GM23338 (cell line): ENCODE measurements around the gene GLI3. TPM values are rescaled to one million over a fixed set of nuclear protein-coding genes. Genes with fewer than 3 reads are reported as not detected.

Experiments
- ATAC-seq: fragments of 200-7000 bp; cut with Tn5 transposase; 3 replicates; pipeline ENCODE4 v1.9.1; 2020
- DNase-seq: peaks from one replicate; pipeline ENCODE4 v3.0.0-alpha.2; 2015; ENCODE audit warnings: low spot score
- H2AFZ ChIP-seq: fragments of 200-600 bp; sonication (generic); 2 replicates; pipeline ENCODE4 v1.8.0; 2016; ENCODE audit warnings: antibody characterized with exemption, mild to moderate bottlenecking, moderate library complexity
- H3F3A ChIP-seq: fragments of 200-600 bp; sonication (generic); replicated peaks from 2 replicates; pipeline ENCODE4 v1.8.0; 2017; ENCODE audit warnings: antibody characterized with exemption, mixed run types, low read depth
- H3K27ac ChIP-seq: fragments of 200-600 bp; sonication (generic); 2 replicates; pipeline ENCODE4 v1.6.1; 2016; ENCODE audit warnings: low read depth
- H3K27me3 ChIP-seq: fragments of 200-600 bp; sonication (generic); 2 replicates; pipeline ENCODE4 v1.8.0; 2016; ENCODE audit warnings: mild to moderate bottlenecking, mixed run types, moderate library complexity; ENCODE audit not compliant: insufficient read depth
- H3K36me3 ChIP-seq: fragments of 200-600 bp; sonication (generic); 2 replicates; pipeline ENCODE4 v1.8.0; 2016; ENCODE audit warnings: mild to moderate bottlenecking; ENCODE audit not compliant: insufficient read depth
- H3K4me1 ChIP-seq: fragments of 200-600 bp; sonication (generic); 2 replicates; pipeline ENCODE4 v1.8.0; 2016; ENCODE audit warnings: mild to moderate bottlenecking, moderate library complexity; ENCODE audit not compliant: insufficient read depth
- H3K4me2 ChIP-seq: fragments of 200-600 bp; sonication (generic); 2 replicates; pipeline ENCODE4 v1.7.1; 2017; ENCODE audit warnings: mixed run types
- H3K4me3 ChIP-seq: fragments of 200-600 bp; sonication (generic); 2 replicates; pipeline ENCODE4 v1.6.1; 2016; ENCODE audit warnings: mixed run types
- H3K79me2 ChIP-seq: fragments of 200-600 bp; sonication (generic); replicated peaks from 2 replicates; pipeline ENCODE4 v1.8.0; 2017; ENCODE audit warnings: mild to moderate bottlenecking; ENCODE audit not compliant: insufficient read depth
- H3K9me2 ChIP-seq: fragments of 200-600 bp; sonication (generic); 2 replicates; pipeline ENCODE4 v1.8.0; 2017; ENCODE audit not compliant: insufficient read depth
- H4K20me1 ChIP-seq: fragments of 200-600 bp; sonication (generic); replicated peaks from 2 replicates; pipeline ENCODE4 v1.8.0; 2017; ENCODE audit warnings: mild to moderate bottlenecking; ENCODE audit not compliant: insufficient read depth
- H3K27ac Mint-ChIP-seq: 2 replicates; pipeline ENCODE4 v1.8.0; 2020; ENCODE audit warnings: inconsistent platforms, mild to moderate bottlenecking, moderate library complexity, mixed read lengths
- H3K27me3 Mint-ChIP-seq: 3 replicates; pipeline ENCODE4 v1.8.0; 2022; ENCODE audit warnings: low read depth, mild to moderate bottlenecking, moderate library complexity, mixed read lengths, inconsistent platforms; ENCODE audit not compliant: insufficient read depth, poor library complexity
- H3K36me3 Mint-ChIP-seq: 3 replicates; pipeline ENCODE4 v1.8.0; 2021; ENCODE audit warnings: low read depth, mild to moderate bottlenecking, inconsistent platforms, moderate library complexity, mixed read lengths
- H3K4me1 Mint-ChIP-seq: 3 replicates; pipeline ENCODE4 v1.8.0; 2020; ENCODE audit warnings: mild to moderate bottlenecking, inconsistent platforms, mixed read lengths
- H3K4me3 Mint-ChIP-seq: 3 replicates; pipeline ENCODE4 v1.8.0; 2021; ENCODE audit warnings: moderate library complexity, mild to moderate bottlenecking, inconsistent platforms, mixed read lengths
- H3K9me3 Mint-ChIP-seq: 3 replicates; pipeline ENCODE4 v1.8.0; 2020; ENCODE audit warnings: moderate library complexity, mild to moderate bottlenecking, inconsistent platforms, mixed read lengths
- CREB1 ChIP-seq: fragments of 250-450 bp; sonication (Bioruptor Pico); IDR thresholded peaks from 2 replicates; pipeline ENCODE4 v1.5.0; 2020; ENCODE audit warnings: low read depth, mild to moderate bottlenecking, moderate library complexity
- EZH2 ChIP-seq: fragments of 200-600 bp; sonication (generic); IDR thresholded peaks from one replicate; pipeline ENCODE4 v1.8.0; 2017; ENCODE audit warnings: antibody characterized with exemption, mild to moderate bottlenecking, low read depth; ENCODE audit not compliant: unreplicated experiment
- NANOG ChIP-seq: IDR thresholded peaks from 2 replicates; pipeline ENCODE4 v1.6.1; 2016; ENCODE audit warnings: antibody characterized with exemption, borderline replicate concordance
- POLR2AphosphoS5 ChIP-seq: IDR thresholded peaks from 2 replicates; pipeline ENCODE4 v1.6.1; 2016; ENCODE audit warnings: antibody characterized with exemption, low read depth
- STAT1 ChIP-seq: IDR thresholded peaks from one replicate; pipeline ENCODE4 v1.6.1; 2016; ENCODE audit warnings: antibody characterized with exemption; ENCODE audit not compliant: unreplicated experiment
- polyA plus RNA-seq: library from polyadenylated mRNA; unstranded; fragments of >200 nt; fragmentation: Nextera tagmentation; extraction: Ambion mirVana; gene quantifications from 2 replicates; pipeline ENCODE4 v1.2.1, GENCODE V29; 2016
- total RNA-seq: library from RNA; depleted of rRNA; stranded (reverse); fragments of >200 nt; shearing (Covaris generic); gene quantifications from 2 replicates; pipeline ENCODE4 v1.2.3, GENCODE V29; 2014
- TF ChIP-seq, protein P1 (sequence below): IDR thresholded peaks from one replicate; pipeline ENCODE4 v1.6.1; 2018; ENCODE audit warnings: antibody characterized with exemption; ENCODE audit not compliant: unreplicated experiment
- TF ChIP-seq, protein P2 (sequence below): IDR thresholded peaks from 2 replicates; pipeline ENCODE4 v1.6.1; 2016; ENCODE audit warnings: antibody characterized with exemption
- TF ChIP-seq, protein P3 (sequence below): fragments of 250-450 bp; sonication (Bioruptor Pico); IDR thresholded peaks from 2 replicates; pipeline ENCODE4 v1.5.0; 2020; ENCODE audit warnings: mild to moderate bottlenecking, moderate library complexity

GLI3 gene
- total and polyA plus RNA-seq, 2 experiments from 2014 or later = 16.1 to 17.9 TPM

- H3K36me3 Mint-ChIP-seq = no peaks in the 10 kb centered on the region
- H3F3A ChIP-seq = no peaks in the 10 kb centered on the region
- no peaks in the 10 kb centered on the region for H3K9me3 Mint-ChIP-seq
- H3K27ac Mint-ChIP-seq = no peak overlapping the region
- no peaks in the 10 kb centered on the region for H3K36me3 ChIP-seq
- H3K79me2 ChIP-seq = peaks cover 6% of the 10 kb centered on the region; the same call in 1 of the 2 replicates
- TF ChIP-seq EZH2 = no peak
- peaks cover 38% of the 10 kb centered on the region for H3K4me1 Mint-ChIP-seq
- no peaks in the 10 kb centered on the region for H3K9me2 ChIP-seq
- H2AFZ ChIP-seq = no peak overlapping the region
- no peak for DNase-seq
- H3K27ac ChIP-seq = no peak overlapping the region
- no peaks in the 10 kb centered on the region for H3K27me3 ChIP-seq
- no peak overlapping the region for H3K4me2 ChIP-seq
- no peak overlapping the region for H3K4me3 ChIP-seq
- H3K4me3 Mint-ChIP-seq = no peak overlapping the region
- H3K27me3 Mint-ChIP-seq = peaks cover 2% of the 10 kb centered on the region
- peaks cover 38% of the 10 kb centered on the region for H3K4me1 ChIP-seq
- H4K20me1 ChIP-seq = peaks cover 5% of the 10 kb centered on the region; the same call in 1 of the 2 replicates
- ATAC-seq = no peak
Measured at GRCh38 chr7:42154173-42154572, 82.8 kb downstream of the GLI3 start.

GRCh38 chr7:42152329-42153205 is 84.4 kb downstream of the GLI3 start:
- no peaks in the 10 kb centered on the region for H3K27me3 ChIP-seq
- H3K4me1 ChIP-seq = peaks cover 38% of the 10 kb centered on the region
- no peaks in the 10 kb centered on the region for H3K9me2 ChIP-seq
- H3K27ac Mint-ChIP-seq = no peak overlapping the region
- peaks cover 5% of the 10 kb centered on the region; the same call in 1 of the 2 replicates for H4K20me1 ChIP-seq
- H3K9me3 Mint-ChIP-seq = no peaks in the 10 kb centered on the region
- peaks cover 4% of the 10 kb centered on the region; the same call in 1 of the 3 replicates for H3K36me3 Mint-ChIP-seq
- peak overlapping the region; percentile 20; the same call in 1 of the 2 replicates for H3K27ac ChIP-seq
- no peak for DNase-seq
- H3K4me1 Mint-ChIP-seq = peaks cover 29% of the 10 kb centered on the region
- no peak overlapping the region for H3K4me3 Mint-ChIP-seq
- peaks cover 6% of the 10 kb centered on the region; the same call in 1 of the 2 replicates for H3K79me2 ChIP-seq
- no peak overlapping the region for H3K4me3 ChIP-seq
- peak; percentile 40 for ATAC-seq
- no peak overlapping the region for H2AFZ ChIP-seq
- peaks cover 2% of the 10 kb centered on the region for H3K27me3 Mint-ChIP-seq
- H3K36me3 ChIP-seq = no peaks in the 10 kb centered on the region
- peak overlapping the region; percentile 56; the same call in 1 of the 2 replicates for H3K4me2 ChIP-seq
- no peaks in the 10 kb centered on the region for H3F3A ChIP-seq
- TF ChIP-seq, protein P1, sequence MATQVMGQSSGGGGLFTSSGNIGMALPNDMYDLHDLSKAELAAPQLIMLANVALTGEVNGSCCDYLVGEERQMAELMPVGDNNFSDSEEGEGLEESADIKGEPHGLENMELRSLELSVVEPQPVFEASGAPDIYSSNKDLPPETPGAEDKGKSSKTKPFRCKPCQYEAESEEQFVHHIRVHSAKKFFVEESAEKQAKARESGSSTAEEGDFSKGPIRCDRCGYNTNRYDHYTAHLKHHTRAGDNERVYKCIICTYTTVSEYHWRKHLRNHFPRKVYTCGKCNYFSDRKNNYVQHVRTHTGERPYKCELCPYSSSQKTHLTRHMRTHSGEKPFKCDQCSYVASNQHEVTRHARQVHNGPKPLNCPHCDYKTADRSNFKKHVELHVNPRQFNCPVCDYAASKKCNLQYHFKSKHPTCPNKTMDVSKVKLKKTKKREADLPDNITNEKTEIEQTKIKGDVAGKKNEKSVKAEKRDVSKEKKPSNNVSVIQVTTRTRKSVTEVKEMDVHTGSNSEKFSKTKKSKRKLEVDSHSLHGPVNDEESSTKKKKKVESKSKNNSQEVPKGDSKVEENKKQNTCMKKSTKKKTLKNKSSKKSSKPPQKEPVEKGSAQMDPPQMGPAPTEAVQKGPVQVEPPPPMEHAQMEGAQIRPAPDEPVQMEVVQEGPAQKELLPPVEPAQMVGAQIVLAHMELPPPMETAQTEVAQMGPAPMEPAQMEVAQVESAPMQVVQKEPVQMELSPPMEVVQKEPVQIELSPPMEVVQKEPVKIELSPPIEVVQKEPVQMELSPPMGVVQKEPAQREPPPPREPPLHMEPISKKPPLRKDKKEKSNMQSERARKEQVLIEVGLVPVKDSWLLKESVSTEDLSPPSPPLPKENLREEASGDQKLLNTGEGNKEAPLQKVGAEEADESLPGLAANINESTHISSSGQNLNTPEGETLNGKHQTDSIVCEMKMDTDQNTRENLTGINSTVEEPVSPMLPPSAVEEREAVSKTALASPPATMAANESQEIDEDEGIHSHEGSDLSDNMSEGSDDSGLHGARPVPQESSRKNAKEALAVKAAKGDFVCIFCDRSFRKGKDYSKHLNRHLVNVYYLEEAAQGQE = no peak
- TF ChIP-seq CREB1 = no peak
- no peak for TF ChIP-seq STAT1
- TF ChIP-seq, protein P2, sequence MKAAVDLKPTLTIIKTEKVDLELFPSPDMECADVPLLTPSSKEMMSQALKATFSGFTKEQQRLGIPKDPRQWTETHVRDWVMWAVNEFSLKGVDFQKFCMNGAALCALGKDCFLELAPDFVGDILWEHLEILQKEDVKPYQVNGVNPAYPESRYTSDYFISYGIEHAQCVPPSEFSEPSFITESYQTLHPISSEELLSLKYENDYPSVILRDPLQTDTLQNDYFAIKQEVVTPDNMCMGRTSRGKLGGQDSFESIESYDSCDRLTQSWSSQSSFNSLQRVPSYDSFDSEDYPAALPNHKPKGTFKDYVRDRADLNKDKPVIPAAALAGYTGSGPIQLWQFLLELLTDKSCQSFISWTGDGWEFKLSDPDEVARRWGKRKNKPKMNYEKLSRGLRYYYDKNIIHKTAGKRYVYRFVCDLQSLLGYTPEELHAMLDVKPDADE = no peak
- TF ChIP-seq, protein P3, sequence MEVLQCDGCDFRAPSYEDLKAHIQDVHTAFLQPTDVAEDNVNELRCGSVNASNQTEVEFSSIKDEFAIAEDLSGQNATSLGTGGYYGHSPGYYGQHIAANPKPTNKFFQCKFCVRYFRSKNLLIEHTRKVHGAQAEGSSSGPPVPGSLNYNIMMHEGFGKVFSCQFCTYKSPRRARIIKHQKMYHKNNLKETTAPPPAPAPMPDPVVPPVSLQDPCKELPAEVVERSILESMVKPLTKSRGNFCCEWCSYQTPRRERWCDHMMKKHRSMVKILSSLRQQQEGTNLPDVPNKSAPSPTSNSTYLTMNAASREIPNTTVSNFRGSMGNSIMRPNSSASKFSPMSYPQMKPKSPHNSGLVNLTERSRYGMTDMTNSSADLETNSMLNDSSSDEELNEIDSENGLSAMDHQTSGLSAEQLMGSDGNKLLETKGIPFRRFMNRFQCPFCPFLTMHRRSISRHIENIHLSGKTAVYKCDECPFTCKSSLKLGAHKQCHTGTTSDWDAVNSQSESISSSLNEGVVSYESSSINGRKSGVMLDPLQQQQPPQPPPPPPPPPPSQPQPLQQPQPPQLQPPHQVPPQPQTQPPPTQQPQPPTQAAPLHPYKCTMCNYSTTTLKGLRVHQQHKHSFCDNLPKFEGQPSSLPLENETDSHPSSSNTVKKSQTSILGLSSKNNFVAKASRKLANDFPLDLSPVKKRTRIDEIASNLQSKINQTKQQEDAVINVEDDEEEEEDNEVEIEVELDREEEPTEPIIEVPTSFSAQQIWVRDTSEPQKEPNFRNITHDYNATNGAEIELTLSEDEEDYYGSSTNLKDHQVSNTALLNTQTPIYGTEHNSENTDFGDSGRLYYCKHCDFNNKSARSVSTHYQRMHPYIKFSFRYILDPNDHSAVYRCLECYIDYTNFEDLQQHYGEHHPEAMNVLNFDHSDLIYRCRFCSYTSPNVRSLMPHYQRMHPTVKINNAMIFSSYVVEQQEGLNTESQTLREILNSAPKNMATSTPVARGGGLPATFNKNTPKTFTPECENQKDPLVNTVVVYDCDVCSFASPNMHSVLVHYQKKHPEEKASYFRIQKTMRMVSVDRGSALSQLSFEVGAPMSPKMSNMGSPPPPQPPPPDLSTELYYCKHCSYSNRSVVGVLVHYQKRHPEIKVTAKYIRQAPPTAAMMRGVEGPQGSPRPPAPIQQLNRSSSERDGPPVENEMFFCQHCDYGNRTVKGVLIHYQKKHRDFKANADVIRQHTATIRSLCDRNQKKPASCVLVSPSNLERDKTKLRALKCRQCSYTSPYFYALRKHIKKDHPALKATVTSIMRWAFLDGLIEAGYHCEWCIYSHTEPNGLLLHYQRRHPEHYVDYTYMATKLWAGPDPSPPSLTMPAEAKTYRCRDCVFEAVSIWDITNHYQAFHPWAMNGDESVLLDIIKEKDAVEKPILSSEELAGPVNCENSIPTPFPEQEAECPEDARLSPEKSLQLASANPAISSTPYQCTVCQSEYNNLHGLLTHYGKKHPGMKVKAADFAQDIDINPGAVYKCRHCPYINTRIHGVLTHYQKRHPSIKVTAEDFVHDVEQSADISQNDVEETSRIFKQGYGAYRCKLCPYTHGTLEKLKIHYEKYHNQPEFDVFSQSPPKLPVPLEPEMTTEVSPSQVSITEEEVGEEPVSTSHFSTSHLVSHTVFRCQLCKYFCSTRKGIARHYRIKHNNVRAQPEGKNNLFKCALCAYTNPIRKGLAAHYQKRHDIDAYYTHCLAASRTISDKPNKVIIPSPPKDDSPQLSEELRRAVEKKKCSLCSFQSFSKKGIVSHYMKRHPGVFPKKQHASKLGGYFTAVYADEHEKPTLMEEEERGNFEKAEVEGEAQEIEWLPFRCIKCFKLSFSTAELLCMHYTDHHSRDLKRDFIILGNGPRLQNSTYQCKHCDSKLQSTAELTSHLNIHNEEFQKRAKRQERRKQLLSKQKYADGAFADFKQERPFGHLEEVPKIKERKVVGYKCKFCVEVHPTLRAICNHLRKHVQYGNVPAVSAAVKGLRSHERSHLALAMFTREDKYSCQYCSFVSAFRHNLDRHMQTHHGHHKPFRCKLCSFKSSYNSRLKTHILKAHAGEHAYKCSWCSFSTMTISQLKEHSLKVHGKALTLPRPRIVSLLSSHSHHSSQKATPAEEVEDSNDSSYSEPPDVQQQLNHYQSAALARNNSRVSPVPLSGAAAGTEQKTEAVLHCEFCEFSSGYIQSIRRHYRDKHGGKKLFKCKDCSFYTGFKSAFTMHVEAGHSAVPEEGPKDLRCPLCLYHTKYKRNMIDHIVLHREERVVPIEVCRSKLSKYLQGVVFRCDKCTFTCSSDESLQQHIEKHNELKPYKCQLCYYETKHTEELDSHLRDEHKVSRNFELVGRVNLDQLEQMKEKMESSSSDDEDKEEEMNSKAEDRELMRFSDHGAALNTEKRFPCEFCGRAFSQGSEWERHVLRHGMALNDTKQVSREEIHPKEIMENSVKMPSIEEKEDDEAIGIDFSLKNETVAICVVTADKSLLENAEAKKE = no peak
- TF ChIP-seq NANOG = no peak
- TF ChIP-seq POLR2AphosphoS5 = no peak
